Thymus (tissue), 11 donors: Measurements from ENCODE around the gene CHN2. TPM values are rescaled to one million over a fixed set of nuclear protein-coding genes. Genes with fewer than 3 reads are reported as not detected.

Experiments used
- DNase-seq, 9 donors: peaks; one replicate each; pipeline ENCODE4 v3.0.0-alpha.2; 2013; ENCODE audit warnings: low spot score in 9 of 9, low read depth in 6 of 9, missing footprints in 1 of 9
- H3K27ac ChIP-seq, 2 donors: one replicate each; pipeline ENCODE4 v1.5.1; 2013; ENCODE audit warnings: control low read depth in 1 of 2, low read depth in 1 of 2, low read length in 1 of 2, mild to moderate bottlenecking in 1 of 2, moderate library complexity in 1 of 2
- H3K27me3 ChIP-seq, 2 donors: one replicate each; pipeline ENCODE4 v1.5.1; 2013; ENCODE audit warnings: low read length in 1 of 2; ENCODE audit not compliant: control insufficient read depth in 2 of 2, insufficient read depth in 1 of 2
- H3K36me3 ChIP-seq, 2 donors: one replicate each; pipeline ENCODE4 v1.5.1; 2013; ENCODE audit warnings: low read length in 1 of 2, mild to moderate bottlenecking in 1 of 2, moderate library complexity in 1 of 2; ENCODE audit not compliant: control insufficient read depth in 2 of 2, insufficient read depth in 2 of 2
- H3K4me1 ChIP-seq, 2 donors: one replicate each; pipeline ENCODE4 v1.5.1; 2013; ENCODE audit warnings: low read length in 2 of 2; ENCODE audit not compliant: control insufficient read depth in 2 of 2, insufficient read depth in 2 of 2
- H3K4me3 ChIP-seq, 2 donors: one replicate each; pipeline ENCODE4 v1.5.1; 2013; ENCODE audit warnings: low read length in 2 of 2, control low read depth in 1 of 2, mild to moderate bottlenecking in 1 of 2
- H3K9me3 ChIP-seq, 2 donors: one replicate each; pipeline ENCODE4 v1.5.1; 2013; ENCODE audit warnings: low read length in 1 of 2, mild to moderate bottlenecking in 1 of 2; ENCODE audit not compliant: control insufficient read depth in 2 of 2, insufficient read depth in 1 of 2
- WGBS: extraction: QIAGEN DNeasy Blood & Tissue Kit; methylation state at CpG from one replicate; pipeline ENCODE4 v1.1.7; 2013; 5-methylcytosine and 5-hydroxymethylcytosine counted together
- polyA plus RNA-seq: library from polyadenylated mRNA; stranded (reverse); fragments of 200-250 nt; gene quantifications from one replicate; pipeline ENCODE4 v1.2.3, GENCODE V29; 2013
- total RNA-seq: library from RNA; stranded (reverse); fragments of 120-200 nt; gene quantifications from one replicate; pipeline ENCODE4 v1.2.4, GENCODE V29; 2013
- donor health status: healthy.

Gene CHN2
- total and polyA plus RNA-seq, 2 donors, result 5.9 to 6.5 TPM

GRCh38 chr7:29416938-29417305 lies 222.3 kb downstream of the CHN2 start:
- H3K4me3 ChIP-seq, result no peak overlapping the region
- WGBS, result 97% methylated on average over 9 of the region's 9 CpGs
- DNase-seq, result no peak
- H3K27ac ChIP-seq, result no peak overlapping the region
- no peaks in the 10 kb centered on the region for H3K36me3 ChIP-seq
- H3K9me3 ChIP-seq, result no peaks in the 10 kb centered on the region
- no peaks in the 10 kb centered on the region for H3K27me3 ChIP-seq
- H3K4me1 ChIP-seq, result no peaks in the 10 kb centered on the region

GRCh38 chr7:29418056-29418455 lies 223.5 kb downstream of the CHN2 start:
- Histone ChIP-seq H3K4me1 (no peaks in the 10 kb centered on the region), H3K9me3 (no peaks in the 10 kb centered on the region), H3K27me3 (no peaks in the 10 kb centered on the region), H3K36me3 (no peaks in the 10 kb centered on the region), H3K4me3 (no peak overlapping the region), H3K27ac (no peak overlapping the region)
- DNase-seq, result no peak
- WGBS, result 98% methylated on average over 12 of the region's 12 CpGs

GRCh38 chr7:29418651-29419050 lies 224.1 kb downstream of the CHN2 start:
- DNase-seq, result no peak
- no peaks in the 10 kb centered on the region for H3K9me3 ChIP-seq
- H3K4me3 ChIP-seq, result no peak overlapping the region
- H3K4me1 ChIP-seq, result no peaks in the 10 kb centered on the region
- H3K27me3 ChIP-seq, result no peaks in the 10 kb centered on the region
- WGBS, result 85% methylated on average over 6 of the region's 6 CpGs
- no peak overlapping the region for H3K27ac ChIP-seq
- no peaks in the 10 kb centered on the region for H3K36me3 ChIP-seq

- no peaks in the 10 kb centered on the region for H3K4me1 ChIP-seq
- DNase-seq, result no peak
These were observed 225.4 kb downstream of the CHN2 start for GRCh38 chr7:29420011-29420410.

GRCh38 chr7:29421010-29421956 lies 226.7 kb downstream of the CHN2 start:
- no peaks in the 10 kb centered on the region for H3K9me3 ChIP-seq
- H3K4me1 ChIP-seq, result no peaks in the 10 kb centered on the region
- H3K4me3 ChIP-seq, result no peak overlapping the region
- no peaks in the 10 kb centered on the region for H3K27me3 ChIP-seq
- WGBS, result 94% methylated on average over 12 of the region's 12 CpGs
- H3K36me3 ChIP-seq, result no peaks in the 10 kb centered on the region
- no peak for DNase-seq
- H3K27ac ChIP-seq, result no peak overlapping the region

More at GRCh38 chr7:29420011-29420410, 225.4 kb downstream of the CHN2 start:
- Histone ChIP-seq H3K36me3 (no peaks in the 10 kb centered on the region), H3K27ac (no peak overlapping the region), H3K9me3 (no peaks in the 10 kb centered on the region), H3K4me3 (no peak overlapping the region), H3K27me3 (no peaks in the 10 kb centered on the region)

GRCh38 chr7:29422829-29423228 lies 228.3 kb downstream of the CHN2 start:
- Histone ChIP-seq H3K27me3 (no peaks in the 10 kb centered on the region), H3K9me3 (no peaks in the 10 kb centered on the region), H3K27ac (no peak overlapping the region), H3K4me1 (no peaks in the 10 kb centered on the region), H3K4me3 (no peak overlapping the region), H3K36me3 (no peaks in the 10 kb centered on the region)
- 92% methylated on average over 5 of the region's 5 CpGs for WGBS
- DNase-seq, result no peak

- Histone ChIP-seq H3K4me3 (no peak overlapping the region), H3K9me3 (no peaks in the 10 kb centered on the region), H3K27ac (no peak overlapping the region), H3K36me3 (no peaks in the 10 kb centered on the region), H3K4me1 (no peaks in the 10 kb centered on the region), H3K27me3 (no peaks in the 10 kb centered on the region)
- 96% methylated on average over 7 of the region's 7 CpGs for WGBS
- DNase-seq, result no peak
These were observed 229.9 kb downstream of the CHN2 start for GRCh38 chr7:29424295-29424983.

GRCh38 chr7:29424984-29425309 lies 230.4 kb downstream of the CHN2 start:
- no peaks in the 10 kb centered on the region for H3K27me3 ChIP-seq
- no peak overlapping the region for H3K4me3 ChIP-seq
- no peak overlapping the region for H3K27ac ChIP-seq
- no peaks in the 10 kb centered on the region for H3K4me1 ChIP-seq
- 96% methylated on average over 3 of the region's 3 CpGs for WGBS
- no peaks in the 10 kb centered on the region for H3K9me3 ChIP-seq
- H3K36me3 ChIP-seq, result no peaks in the 10 kb centered on the region
- DNase-seq, result no peak

- DNase-seq, result no peak
- Histone ChIP-seq H3K36me3 (no peaks in the 10 kb centered on the region), H3K4me1 (no peaks in the 10 kb centered on the region), H3K27me3 (no peaks in the 10 kb centered on the region), H3K4me3 (no peak overlapping the region), H3K9me3 (no peaks in the 10 kb centered on the region), H3K27ac (no peak overlapping the region)
- 97% methylated on average over 5 of the region's 5 CpGs for WGBS
These were observed 232.0 kb downstream of the CHN2 start for GRCh38 chr7:29426587-29426986.
